NOMO-1 treated with dmso at 0.1 percent for 144 hours (cell line): ENCODE measurements around the gene PDF.
A peak's percentile ranks its signal among the peaks of the same experiment; 100 is the strongest.
"Not testable (repeated sequence)": the region's sequence is repeated elsewhere in the genome, so short reads cannot be mapped to it uniquely, and the experiment has no call there.

Source experiments
- DNase-seq: peaks from one replicate; lab custom pipeline; 2025; ENCODE audit not compliant: unreplicated experiment; lab: John Stamatoyannopoulos, UW

The PDF gene

GRCh38 chr16:69330286-69331109 lies at the start of gene PDF:
PDF (minus strand) TSS chr16:69330588; CDS start chr16:69330570, 18 bp downstream.
- DNase-seq, result peak; percentile 81

- no peak for DNase-seq
Observed at GRCh38 chr16:69378760-69379159, 48.4 kb upstream of the PDF start.

GRCh38 chr16:69378036-69378435 lies 47.6 kb upstream of the PDF start:
- DNase-seq, result no peak

- DNase-seq, result no peak
Observed at GRCh38 chr16:69376393-69377059, 46.1 kb upstream of the PDF start.

GRCh38 chr16:69373019-69373418 lies 42.6 kb upstream of the PDF start:
- no peak for DNase-seq

- DNase-seq, result no peak
Observed at GRCh38 chr16:69371564-69371963, 41.2 kb upstream of the PDF start.

GRCh38 chr16:69368866-69369265 lies 38.5 kb upstream of the PDF start:
- DNase-seq, result no peak

- no peak for DNase-seq
Observed at GRCh38 chr16:69367980-69368379, 37.6 kb upstream of the PDF start.

- no peak for DNase-seq
Observed at GRCh38 chr16:69366431-69366830, 36.0 kb upstream of the PDF start.

- DNase-seq, result no peak
Observed at GRCh38 chr16:69365901-69366300, 35.5 kb upstream of the PDF start.

GRCh38 chr16:69364088-69364487 lies 33.7 kb upstream of the PDF start:
- no peak for DNase-seq

- DNase-seq, result no peak
Observed at GRCh38 chr16:69363281-69363717, 32.9 kb upstream of the PDF start.

GRCh38 chr16:69360070-69360469 lies 29.7 kb upstream of the PDF start:
- not testable (repeated sequence) for DNase-seq

GRCh38 chr16:69351309-69352027 lies 21.1 kb upstream of the PDF start, which contains the start of gene TMED6:
TMED6 (minus strand) TSS chr16:69351786; CDS start chr16:69351753, 33 bp downstream.
- no peak for DNase-seq

GRCh38 chr16:69350536-69351133 lies 20.2 kb upstream of the PDF start:
- no peak for DNase-seq

GRCh38 chr16:69349536-69349935 lies 19.1 kb upstream of the PDF start:
- DNase-seq, result no peak

- DNase-seq, result no peak
Observed at GRCh38 chr16:69348222-69348621, 17.8 kb upstream of the PDF start.

GRCh38 chr16:69346683-69347082 lies 16.3 kb upstream of the PDF start:
- DNase-seq, result no peak

GRCh38 chr16:69345923-69346322 lies 15.5 kb upstream of the PDF start:
- DNase-seq, result no peak

- no peak for DNase-seq
Observed at GRCh38 chr16:69344171-69344570, 13.8 kb upstream of the PDF start.

GRCh38 chr16:69340095-69340644 lies 9.8 kb upstream of the PDF start:
- no peak for DNase-seq
